Left ventricle myocardium superior (tissue), 1 donor: ENCODE results near the gene PTCSC3. TPM values are rescaled to one million over a fixed set of nuclear protein-coding genes. Genes with fewer than 3 reads are reported as not detected.

Experiments used
- ATAC-seq: fragments of 200-7000 bp; cut with Tn5 transposase; one replicate; pipeline ENCODE4 v1.9.1; 2020; ENCODE audit warnings: mild to moderate bottlenecking, moderate library complexity
- DNase-seq: peaks from one replicate; pipeline ENCODE4 v3.0.0-alpha.2; 2020
- intact Hi-C: fragments of 100-400 bp; cut with micrococcal nuclease; formaldehyde crosslinking; loops from one replicate; pipeline ENCODE4 v1.11.0; 2022
- long read RNA-seq: library from polyadenylated mRNA; unstranded; transcript quantifications from one replicate; pipeline ENCODE4 v2.0.0, GENCODE V29; 2021
- total RNA-seq: library from RNA; stranded (reverse); fragmentation: NEBNext Ultra II Directional; extraction: Animal tissue kit (Norgen Biotek cat#: 25700); gene quantifications from one replicate; pipeline ENCODE4 v1.2.1, GENCODE V29; 2021
- donor health status: DM: no; HTN: yes; CAD: no; lungs with severe emphysema.

Gene PTCSC3
- total RNA-seq: not detected
- long read RNA-seq: 0 reads

DNA sequence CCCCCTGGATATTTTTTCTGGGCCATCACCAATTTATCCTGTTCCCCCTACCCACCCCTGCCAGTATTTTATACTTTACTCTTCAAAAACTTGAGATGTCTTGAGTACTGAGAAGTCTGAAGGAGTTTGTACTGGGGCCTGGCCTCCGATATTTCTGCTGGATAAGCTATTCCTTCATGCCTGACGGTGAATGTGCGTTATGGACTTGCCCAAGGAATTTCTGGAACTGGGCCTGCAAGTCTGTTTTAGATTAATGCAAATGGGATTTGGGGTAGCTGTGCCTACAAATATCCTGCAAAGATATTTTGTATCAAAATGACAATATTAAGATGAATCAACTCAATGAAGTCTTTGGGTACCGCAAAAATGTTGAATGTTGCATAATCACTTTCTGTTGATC is at the start of gene PTCSC3:
TSS of gene PTCSC3 (minus strand) at position 199 of the 400 bp plus-strand sequence.
- no peak for ATAC-seq

GRCh38 chr14:36226164-36226563 is 49.6 kb upstream of the PTCSC3 start:
- no peak for ATAC-seq
- DNase-seq: no peak
- intact Hi-C loops: no loop called here

More for the DNA sequence above, at the start of gene PTCSC3:
- intact Hi-C loops: no loop called here
- no peak for DNase-seq

DNA sequence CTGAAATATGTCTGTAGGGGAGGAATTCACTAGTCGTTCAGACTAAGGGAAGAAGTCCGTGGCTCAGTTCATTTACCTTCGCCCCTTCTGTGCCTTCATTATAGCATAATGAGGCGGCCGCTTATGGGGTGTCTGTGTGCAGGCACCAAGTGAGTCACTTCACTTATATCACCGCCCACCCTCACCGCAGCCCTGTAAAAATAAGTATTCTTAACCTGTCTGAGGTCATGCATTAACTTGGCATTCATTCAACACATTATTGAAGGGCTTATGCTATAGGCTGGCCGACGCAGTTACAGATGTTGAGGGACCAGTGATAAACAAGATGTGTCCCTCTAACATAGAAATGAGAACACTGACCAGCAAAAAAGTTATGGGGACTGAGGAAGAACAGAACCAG is 47.7 kb upstream of the PTCSC3 start:
- no peak for ATAC-seq
- DNase-seq: no peak
- intact Hi-C loops: no loop called here

- ATAC-seq (no peak), DNase-seq (no peak)
- intact Hi-C loops: no loop called here
Observed at GRCh38 chr14:36223558-36223957, 47.0 kb upstream of the PTCSC3 start.

- DNase-seq (no peak), ATAC-seq (no peak)
- intact Hi-C loops: no loop called here
Observed at GRCh38 chr14:36222952-36223468, 46.5 kb upstream of the PTCSC3 start.

DNA sequence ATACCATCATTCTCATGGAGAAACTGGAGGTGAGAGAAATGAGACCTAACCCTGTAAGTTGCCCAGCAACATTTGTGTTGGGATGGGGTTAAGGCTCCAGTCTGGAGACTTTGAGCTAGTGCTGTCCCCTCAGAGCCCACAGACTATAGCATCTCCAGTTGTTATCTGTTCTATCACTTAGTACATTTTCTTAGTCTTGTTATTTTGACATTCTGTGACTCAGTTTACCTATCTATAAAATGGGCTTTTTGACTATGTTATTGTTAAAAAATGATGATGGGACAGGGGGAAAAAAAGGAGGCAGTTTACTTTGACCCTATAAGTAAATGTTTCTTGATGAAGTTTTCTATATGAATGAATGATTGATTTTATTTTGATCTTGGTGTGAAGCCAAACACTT is 45.8 kb upstream of the PTCSC3 start:
- ATAC-seq (no peak), DNase-seq (no peak)
- intact Hi-C loops: no loop called here

- DNase-seq: no peak
- ATAC-seq: no peak
- intact Hi-C loops: no loop called here
Observed at GRCh38 chr14:36221112-36221511, 44.6 kb upstream of the PTCSC3 start.

DNA sequence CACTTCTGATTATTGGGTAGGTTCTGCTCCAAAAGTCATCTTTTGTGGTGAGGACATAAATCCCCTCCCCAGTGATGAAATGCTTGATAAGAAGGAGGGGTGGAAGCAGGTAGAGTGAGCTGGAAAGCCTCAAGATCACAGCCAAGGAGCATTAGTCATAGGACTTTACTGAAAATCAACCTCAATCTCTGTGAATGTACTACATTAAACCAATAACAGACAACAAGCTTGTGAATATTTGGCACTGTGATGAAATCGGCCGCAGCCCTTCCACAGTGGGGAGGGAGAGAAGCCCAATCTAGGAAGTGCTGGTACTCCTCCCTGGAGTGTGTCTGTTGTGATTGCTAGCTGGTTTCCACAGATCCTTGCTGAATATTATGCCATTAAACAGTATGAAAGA is 41.2 kb upstream of the PTCSC3 start:
- no peak for DNase-seq
- intact Hi-C loops: no loop called here
- ATAC-seq: no peak

- no peak for ATAC-seq
- intact Hi-C loops: no loop called here
- DNase-seq: no peak
Observed at GRCh38 chr14:36217027-36217426, 40.5 kb upstream of the PTCSC3 start.

DNA sequence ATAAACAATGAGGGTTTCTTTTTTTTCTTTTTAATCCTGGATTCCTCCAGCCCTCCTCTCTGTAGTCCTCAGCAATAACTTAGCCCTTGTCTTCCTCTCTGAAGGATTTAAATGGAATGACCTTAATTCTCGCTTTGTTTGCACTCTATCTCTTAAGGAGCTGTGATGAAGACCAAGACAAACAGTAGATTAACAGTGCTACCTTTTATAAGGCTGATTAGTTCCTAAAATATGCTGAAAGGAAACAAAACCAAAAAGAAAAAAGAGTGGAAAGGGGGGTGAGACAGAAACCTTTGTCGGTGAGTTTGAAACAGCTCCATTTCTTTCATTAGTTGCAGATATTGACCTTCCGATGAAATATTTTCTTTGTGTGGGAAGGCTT is 38.7 kb upstream of the PTCSC3 start:
- no peak for ATAC-seq
- intact Hi-C loops: no loop called here
- DNase-seq: no peak

DNA sequence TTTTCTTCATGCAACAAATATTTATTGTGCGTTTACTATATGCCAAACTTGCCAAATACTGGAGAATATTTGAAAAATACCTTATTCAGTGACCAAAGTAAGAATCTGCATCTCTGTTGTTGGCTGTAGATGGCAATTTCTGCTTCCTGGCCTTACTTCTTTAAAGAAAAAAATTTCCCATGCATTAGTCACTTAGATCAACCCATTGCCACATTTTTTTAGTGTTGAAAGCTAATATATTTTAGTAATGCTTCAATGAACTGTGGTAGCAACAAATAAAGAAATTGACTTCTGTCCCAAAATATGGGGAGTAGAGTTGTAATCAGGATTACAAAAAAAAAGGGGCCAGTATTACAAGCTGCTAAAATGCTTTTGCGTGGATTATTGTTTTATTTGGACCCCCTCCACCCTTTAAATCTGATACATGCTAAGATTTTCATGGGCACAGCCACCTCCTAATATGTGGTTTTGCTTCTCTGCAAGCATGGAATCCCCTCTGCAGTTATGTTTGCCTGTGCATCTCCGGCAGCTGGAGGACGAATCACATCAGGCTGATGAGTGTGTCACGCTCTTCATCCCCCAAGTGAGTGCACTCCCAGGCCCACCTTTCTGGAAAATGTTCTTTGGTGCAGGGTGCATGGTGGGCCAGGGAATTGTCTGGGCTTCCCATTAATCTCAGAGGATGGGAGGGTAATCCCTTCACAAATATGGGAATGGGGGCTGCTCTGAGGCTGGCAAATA is 38.1 kb upstream of the PTCSC3 start:
- intact Hi-C loops: no loop called here
- ATAC-seq: no peak
- no peak for DNase-seq

GRCh38 chr14:36212987-36213386 is 36.5 kb upstream of the PTCSC3 start:
- ATAC-seq (no peak), DNase-seq (no peak)
- intact Hi-C loops: no loop called here

DNA sequence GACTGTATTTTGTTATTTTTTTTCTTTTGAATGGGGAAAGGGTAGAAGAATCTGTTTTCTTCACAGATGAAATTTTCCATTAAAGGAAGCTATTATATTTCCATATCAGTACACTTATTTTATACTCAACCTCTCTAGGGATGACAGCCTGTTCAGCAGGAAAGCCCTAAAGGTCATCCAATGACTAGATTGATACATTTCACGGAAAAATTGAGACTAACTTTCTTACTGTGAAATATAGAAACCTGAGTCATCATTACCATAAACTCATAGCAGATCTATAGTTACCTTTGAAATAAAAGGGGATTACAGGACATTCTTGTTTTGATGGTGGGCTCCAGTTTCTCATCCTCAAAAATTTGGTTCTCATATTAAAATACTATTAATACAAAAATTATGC is 36.1 kb upstream of the PTCSC3 start:
- intact Hi-C loops: no loop called here
- DNase-seq (no peak), ATAC-seq (no peak)

DNA sequence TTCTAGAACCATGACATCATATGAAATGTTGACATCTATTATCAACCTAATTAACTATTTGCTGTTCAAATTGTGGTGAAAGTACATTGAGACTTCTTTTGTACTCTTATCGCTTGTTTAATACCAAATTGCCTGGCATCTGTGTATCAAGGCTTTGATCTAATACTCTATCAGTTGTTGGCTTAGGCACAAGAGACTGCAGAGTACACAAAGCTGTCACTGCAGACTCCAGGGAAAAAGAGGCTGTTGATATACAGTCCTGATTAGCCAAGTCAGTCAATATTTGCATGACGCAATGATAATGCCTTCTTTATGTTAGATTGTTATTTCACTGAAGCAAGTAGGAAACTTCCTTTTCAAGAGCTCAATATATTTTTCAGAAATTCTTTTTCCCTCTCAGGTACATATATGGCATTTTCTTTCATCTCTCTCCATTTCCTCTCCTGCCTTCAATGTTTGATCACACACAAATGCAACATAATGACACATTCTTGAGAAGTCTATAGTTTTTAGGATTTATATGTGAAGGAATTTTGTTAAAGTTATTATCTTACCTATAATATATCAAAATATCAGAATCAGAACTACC is 32.3 kb upstream of the PTCSC3 start:
- DNase-seq (no peak), ATAC-seq (no peak)
- intact Hi-C loops: no loop called here

DNA sequence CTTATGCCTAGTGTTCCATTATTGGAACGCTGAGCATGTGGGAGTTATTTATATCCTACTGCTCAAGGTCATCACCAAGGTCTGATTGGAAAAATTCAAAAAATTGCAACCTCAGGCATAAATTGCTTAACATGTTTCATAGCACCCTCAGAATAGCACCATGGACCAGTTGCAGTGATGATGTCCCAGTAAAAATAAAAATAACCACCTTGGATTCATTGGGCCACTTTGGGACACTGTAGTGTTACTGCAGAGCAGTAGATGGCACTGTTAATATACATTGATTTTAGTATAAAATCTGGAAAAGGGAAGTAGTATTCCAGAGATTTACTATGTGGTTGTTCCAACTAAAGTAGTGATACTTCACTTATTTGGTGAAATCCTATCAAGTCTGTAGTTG is 31.0 kb upstream of the PTCSC3 start:
- ATAC-seq (no peak), DNase-seq (no peak)
- intact Hi-C loops: no loop called here

GRCh38 chr14:36204461-36205073 is 28.0 kb upstream of the PTCSC3 start:
- DNase-seq: no peak
- intact Hi-C loops: no loop called here
- no peak for ATAC-seq

DNA sequence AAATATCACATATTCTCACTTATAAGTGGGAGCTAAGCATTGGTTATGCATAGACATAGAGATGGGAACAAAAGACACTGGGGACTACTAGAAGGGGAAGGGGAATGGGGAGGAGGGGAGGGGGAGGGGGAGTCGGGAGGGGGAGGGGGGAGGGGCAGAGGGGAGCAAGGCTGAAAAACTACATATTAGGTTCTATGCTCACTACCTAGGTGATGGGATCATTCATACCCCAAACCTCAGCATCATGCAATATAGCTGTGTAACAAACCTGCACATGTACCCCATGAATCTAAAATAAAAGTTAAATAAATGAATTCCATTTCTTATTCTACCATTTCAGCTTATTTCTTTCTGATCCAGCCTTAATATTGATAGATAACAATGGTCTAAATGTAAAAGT is 21.9 kb upstream of the PTCSC3 start:
- DNase-seq (no peak), ATAC-seq (no peak)
- intact Hi-C loops: no loop called here

DNA sequence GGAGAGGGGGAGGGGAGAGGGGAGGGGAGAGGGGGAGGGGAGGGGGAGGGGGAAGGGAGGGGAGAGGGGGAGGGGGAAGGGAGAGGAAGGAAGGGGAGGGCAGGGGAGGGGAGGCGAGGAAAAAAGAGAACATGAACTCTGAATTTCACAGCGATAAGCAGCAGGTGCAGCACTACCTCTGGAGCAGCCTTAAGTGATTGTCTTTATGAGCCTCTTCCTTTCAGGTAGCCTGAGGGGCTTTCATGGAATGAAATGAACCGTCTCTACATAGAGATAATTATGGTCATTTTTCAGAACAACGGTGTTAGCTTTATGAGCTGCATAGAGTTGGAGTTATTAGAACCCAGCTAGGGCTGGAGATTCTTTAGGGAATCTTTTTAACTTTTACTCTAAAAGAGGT is 18.1 kb upstream of the PTCSC3 start:
- DNase-seq (no peak), ATAC-seq (no peak)
- intact Hi-C loops: no loop called here

DNA sequence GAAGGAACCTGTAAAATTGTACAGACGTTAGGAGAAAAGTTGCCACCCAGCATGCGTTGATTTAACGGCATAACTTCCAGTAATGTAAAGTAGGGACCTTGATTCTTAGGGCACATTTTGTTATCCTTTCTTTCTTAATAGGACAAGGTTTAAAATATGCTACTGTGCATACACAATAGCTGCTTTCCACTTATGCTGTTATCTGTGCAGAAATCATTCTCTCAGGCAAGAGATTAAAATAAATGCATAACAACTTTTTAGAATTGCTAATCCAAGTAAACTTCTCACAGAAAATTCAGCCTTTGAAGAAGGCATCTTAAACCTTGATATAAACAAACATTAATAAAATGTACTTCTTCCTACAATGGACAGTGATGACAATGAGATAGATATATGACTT is 16.0 kb upstream of the PTCSC3 start:
- no peak for ATAC-seq
- DNase-seq: no peak
- intact Hi-C loops: no loop called here

GRCh38 chr14:36183402-36183801 is 6.9 kb upstream of the PTCSC3 start:
- no peak for ATAC-seq
- intact Hi-C loops: no loop called here
- no peak for DNase-seq

DNA sequence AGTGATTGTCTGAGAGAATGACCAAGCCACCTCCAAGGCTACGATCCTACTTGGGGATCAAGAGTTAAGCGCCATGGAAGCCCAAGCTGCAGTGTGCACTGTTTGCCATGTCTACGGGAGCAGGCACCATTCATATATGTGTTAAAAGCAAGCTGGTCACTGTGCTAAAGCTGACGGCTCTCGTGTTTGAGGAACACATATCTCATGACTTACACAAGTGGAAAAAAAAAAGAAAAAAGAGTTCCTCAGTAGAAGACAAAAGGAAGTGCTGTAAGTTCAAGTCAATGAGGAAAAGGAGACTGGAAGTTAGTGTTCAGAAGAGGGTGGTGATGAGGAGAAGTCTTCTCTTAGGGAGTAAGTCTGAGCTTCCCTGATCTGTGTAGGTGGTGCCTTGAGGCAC is 4.9 kb upstream of the PTCSC3 start:
- intact Hi-C loops: no loop called here
- ATAC-seq: no peak
- DNase-seq: no peak
